Smooth muscle cell (in vitro differentiated cells): ENCODE results near the gene OR5L1. TPM values are rescaled to one million over a fixed set of nuclear protein-coding genes. Genes with fewer than 3 reads are reported as not detected.

Experiments used
- DNase-seq: peaks from one replicate; lab custom pipeline; 2025; ENCODE audit not compliant: unreplicated experiment; lab: John Stamatoyannopoulos, UW
- H2AFZ ChIP-seq: fragments of 200-600 bp; sonication (generic); 2 replicates; pipeline ENCODE4 v1.6.0; 2016; ENCODE audit warnings: antibody characterized with exemption, low read depth, mild to moderate bottlenecking
- H3F3A ChIP-seq: fragments of 200-600 bp; sonication (generic); 2 replicates; pipeline ENCODE4 v1.6.0; 2017; ENCODE audit warnings: antibody characterized with exemption, low read depth
- H3K27ac ChIP-seq: fragments of 200-600 bp; sonication (generic); 2 replicates; pipeline ENCODE4 v1.5.1; 2016; ENCODE audit warnings: low read depth, mild to moderate bottlenecking
- H3K27me3 ChIP-seq: fragments of 200-600 bp; sonication (generic); 2 replicates; pipeline ENCODE4 v1.6.1; 2016; ENCODE audit warnings: low read depth, mild to moderate bottlenecking
- H3K36me3 ChIP-seq: fragments of 200-600 bp; sonication (generic); 2 replicates; pipeline ENCODE4 v1.5.1; 2016; ENCODE audit warnings: low read depth
- H3K4me1 ChIP-seq: fragments of 200-600 bp; sonication (generic); 2 replicates; pipeline ENCODE4 v1.5.1; 2016; ENCODE audit warnings: low read depth
- H3K4me2 ChIP-seq: fragments of 200-600 bp; sonication (generic); 2 replicates; pipeline ENCODE4 v1.6.0; 2016; ENCODE audit warnings: mild to moderate bottlenecking
- H3K4me3 ChIP-seq: fragments of 200-600 bp; sonication (generic); 2 replicates; pipeline ENCODE4 v1.5.1; 2016; ENCODE audit warnings: mild to moderate bottlenecking
- H3K79me2 ChIP-seq: fragments of 200-600 bp; sonication (generic); 2 replicates; pipeline ENCODE4 v1.6.0; 2016; ENCODE audit warnings: low read depth, mild to moderate bottlenecking
- H3K9ac ChIP-seq: fragments of 200-600 bp; sonication (generic); 2 replicates; pipeline ENCODE4 v1.6.0; 2016; ENCODE audit warnings: low read depth
- H3K9me3 ChIP-seq: fragments of 200-600 bp; sonication (generic); replicated peaks from 2 replicates; pipeline ENCODE4 v1.5.1; 2016; ENCODE audit warnings: low read depth
- H4K20me1 ChIP-seq: fragments of 200-600 bp; sonication (generic); 2 replicates; pipeline ENCODE4 v1.6.0; 2016; ENCODE audit warnings: low read depth
- CTCF ChIP-seq: fragments of 200-600 bp; sonication (generic); IDR thresholded peaks from 2 replicates; pipeline ENCODE4 v1.5.1; 2017; ENCODE audit warnings: borderline replicate concordance, mild to moderate bottlenecking, antibody characterized with exemption; ENCODE audit not compliant: insufficient read depth, poor library complexity, severe bottlenecking
- WGBS: methylation state at CpG from one replicate; pipeline ENCODE4 v1.1.7; 2016; ENCODE audit warnings: low lambda C conversion rate; 5-methylcytosine and 5-hydroxymethylcytosine counted together
- polyA plus RNA-seq: library from polyadenylated mRNA; unstranded; fragments of >200 nt; fragmentation: Nextera tagmentation; extraction: Ambion mirVana; gene quantifications from 2 replicates; pipeline ENCODE4 v1.2.1, GENCODE V29; 2016
- total RNA-seq: library from RNA; depleted of rRNA; stranded (reverse); fragments of >200 nt; gene quantifications from 2 replicates; pipeline ENCODE4 v1.2.3, GENCODE V29; 2014

The OR5L1 gene
- not detected in 2 replicates for total RNA-seq
- polyA plus RNA-seq = not detected in 2 replicates

GRCh38 chr11:55811067-55811466, at the start of gene OR5L1:
OR5L1 (plus strand) TSS chr11:55811367; CDS start chr11:55811467, 100 bp downstream.
- Histone ChIP-seq H4K20me1 (no peaks in the 10 kb centered on the region), H2AFZ (no peak within 1 kb of the TSS), H3K9me3 (peaks cover 5% of the 10 kb centered on the region), H3K27me3 (no peaks in the 10 kb centered on the region), H3K4me3 (no peak within 1 kb of the TSS), H3K36me3 (no peaks in the 10 kb centered on the region), H3K27ac (no peak within 1 kb of the TSS), H3K79me2 (no peaks in the 10 kb centered on the region), H3K4me1 (no peaks in the 10 kb centered on the region), H3K9ac (no peak within 1 kb of the TSS), H3K4me2 (no peak within 1 kb of the TSS), H3F3A (no peaks in the 10 kb centered on the region)
- 63% methylated on average over 1 of the region's 1 CpG for WGBS
- no peak for DNase-seq
- TF ChIP-seq CTCF = no peak

DNA sequence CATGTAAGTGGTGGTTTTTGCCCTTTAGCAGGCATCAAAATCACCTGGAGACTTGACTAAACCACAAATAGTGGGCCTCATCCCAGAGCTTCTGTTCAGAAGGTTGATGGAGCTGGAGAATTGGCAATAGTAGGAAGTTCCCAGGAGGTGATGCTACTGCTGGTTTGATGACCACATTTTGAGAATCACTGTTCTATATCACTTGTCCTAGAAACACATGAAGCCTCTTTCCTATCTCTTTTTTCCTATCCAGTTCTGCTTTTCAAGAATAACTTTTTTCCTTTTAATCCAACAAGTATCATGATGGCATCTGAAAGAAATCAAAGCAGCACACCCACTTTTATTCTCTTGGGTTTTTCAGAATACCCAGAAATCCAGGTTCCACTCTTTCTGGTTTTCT, 38.0 kb upstream of the OR5L1 start, which contains the start of gene OR5D13:
OR5D13 (plus strand) TSS at position 301 of the 400 bp plus-strand sequence; CDS start at position 301, 0 bp downstream.
- Histone ChIP-seq H3K36me3 (no peaks in the 10 kb centered on the region), H2AFZ (no peak within 1 kb of the TSS), H3K4me2 (no peak within 1 kb of the TSS), H3K27ac (no peak within 1 kb of the TSS), H3K4me3 (no peak within 1 kb of the TSS), H3K79me2 (no peaks in the 10 kb centered on the region), H3F3A (no peaks in the 10 kb centered on the region), H3K9me3 (peaks cover 13% of the 10 kb centered on the region), H3K27me3 (no peaks in the 10 kb centered on the region), H4K20me1 (no peaks in the 10 kb centered on the region), H3K4me1 (no peaks in the 10 kb centered on the region), H3K9ac (no peak within 1 kb of the TSS)
- no peak for DNase-seq
- no peak for TF ChIP-seq CTCF

- no peak overlapping the region for H3K27ac ChIP-seq
- no peaks in the 10 kb centered on the region for H3F3A ChIP-seq
- H3K79me2 ChIP-seq = no peaks in the 10 kb centered on the region
- no peaks in the 10 kb centered on the region for H3K36me3 ChIP-seq
- H3K4me3 ChIP-seq = no peak overlapping the region
- no peak for DNase-seq
- no peaks in the 10 kb centered on the region for H3K4me1 ChIP-seq
- no peaks in the 10 kb centered on the region for H3K9me3 ChIP-seq
- H2AFZ ChIP-seq = no peak overlapping the region
- no peaks in the 10 kb centered on the region for H4K20me1 ChIP-seq
- H3K4me2 ChIP-seq = no peak overlapping the region
- no peak for TF ChIP-seq CTCF
- no peak overlapping the region for H3K9ac ChIP-seq
- WGBS = 78% methylated on average over 1 of the region's 1 CpG
- no peaks in the 10 kb centered on the region for H3K27me3 ChIP-seq
Measured at GRCh38 chr11:55791606-55792005, 19.6 kb upstream of the OR5L1 start.

DNA sequence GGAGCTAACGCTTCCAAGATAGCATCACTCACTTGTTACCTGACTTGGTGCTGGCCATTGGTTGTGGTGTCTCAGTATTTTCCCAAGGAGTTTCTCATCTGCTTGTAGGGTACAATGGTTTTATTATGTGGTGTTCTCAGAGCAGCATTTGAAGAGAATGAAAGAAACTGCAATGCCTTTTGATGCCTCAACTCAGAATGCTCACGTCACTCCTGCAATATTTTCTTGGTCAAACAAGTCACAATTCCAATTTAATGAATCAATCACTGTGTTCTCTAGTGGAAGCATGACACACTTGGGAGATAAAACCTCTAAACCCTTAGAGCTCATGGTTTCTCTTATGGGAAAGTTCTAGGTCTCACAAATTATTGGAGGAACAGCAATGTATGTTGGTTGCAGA, 17.8 kb upstream of the OR5L1 start:
- no peak overlapping the region for H3K4me2 ChIP-seq
- no peak overlapping the region for H3K27ac ChIP-seq
- no peaks in the 10 kb centered on the region for H3K9me3 ChIP-seq
- H3K4me3 ChIP-seq = no peak overlapping the region
- no peaks in the 10 kb centered on the region for H3K36me3 ChIP-seq
- no peaks in the 10 kb centered on the region for H3F3A ChIP-seq
- no peak overlapping the region for H2AFZ ChIP-seq
- no peaks in the 10 kb centered on the region for H3K79me2 ChIP-seq
- WGBS = 81% methylated on average over 2 of the region's 2 CpGs
- H3K4me1 ChIP-seq = no peaks in the 10 kb centered on the region
- H3K9ac ChIP-seq = no peak overlapping the region
- H3K27me3 ChIP-seq = no peaks in the 10 kb centered on the region
- H4K20me1 ChIP-seq = no peaks in the 10 kb centered on the region
- no peak for DNase-seq
- TF ChIP-seq CTCF = no peak
